Muscle layer of colon (tissue), 2 donors: ENCODE measurements around the gene TMOD2.
A peak's percentile ranks its signal among the peaks of the same experiment; 100 is the strongest.

Experiments used
- H3K27ac ChIP-seq: one replicate; pipeline ENCODE4 v1.7.0; 2013; ENCODE audit warnings: low read depth, mild to moderate bottlenecking, low read length, moderate library complexity
- H3K27me3 ChIP-seq, 2 donors: one replicate each; pipeline ENCODE4 v1.7.0; 2013; ENCODE audit warnings: low read length in 2 of 2, mild to moderate bottlenecking in 2 of 2; ENCODE audit not compliant: insufficient read depth in 2 of 2, control insufficient read depth in 1 of 2
- H3K36me3 ChIP-seq: one replicate; pipeline ENCODE4 v1.7.0; 2013; ENCODE audit warnings: mild to moderate bottlenecking, low read length; ENCODE audit not compliant: insufficient read depth
- H3K4me1 ChIP-seq: one replicate; pipeline ENCODE4 v1.7.0; 2013; ENCODE audit warnings: mild to moderate bottlenecking, low read length; ENCODE audit not compliant: insufficient read depth
- H3K4me3 ChIP-seq, 2 donors: one replicate each; pipeline ENCODE4 v1.7.0; 2013; ENCODE audit warnings: low read length in 2 of 2, low read depth in 1 of 2, mild to moderate bottlenecking in 1 of 2, moderate library complexity in 1 of 2
- H3K9ac ChIP-seq: one replicate; pipeline ENCODE4 v1.7.0; 2013; ENCODE audit warnings: low read length
- H3K9me3 ChIP-seq: one replicate; pipeline ENCODE4 v1.7.0; 2013; ENCODE audit warnings: mild to moderate bottlenecking, low read length
- donor health status: abdominal sarcoma.
- donor health status: Adenocarcinoma of cecum.

Gene TMOD2

DNA sequence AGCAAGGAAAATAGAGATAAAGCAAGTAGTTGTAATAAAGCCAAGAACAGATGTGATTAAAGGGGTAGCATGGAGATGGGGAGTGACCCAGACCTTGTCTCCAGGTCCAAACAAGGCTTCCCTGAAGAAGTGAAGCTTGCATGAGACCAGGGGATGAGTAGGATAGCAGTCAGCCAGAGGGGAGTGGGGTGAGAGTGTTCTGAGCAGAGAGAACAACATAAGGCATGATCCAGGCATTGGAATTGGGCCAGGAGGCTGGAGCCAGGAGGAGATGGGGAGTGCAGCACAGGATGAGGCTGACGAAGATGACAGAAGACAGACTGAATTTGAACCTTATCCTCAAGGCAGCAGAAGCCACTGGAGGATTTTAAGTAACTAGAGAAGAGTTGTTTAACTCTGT is 7.2 kb downstream of the TMOD2 start:
- Histone ChIP-seq H3K9ac (no peak overlapping the region), H3K27ac (no peak overlapping the region)

DNA sequence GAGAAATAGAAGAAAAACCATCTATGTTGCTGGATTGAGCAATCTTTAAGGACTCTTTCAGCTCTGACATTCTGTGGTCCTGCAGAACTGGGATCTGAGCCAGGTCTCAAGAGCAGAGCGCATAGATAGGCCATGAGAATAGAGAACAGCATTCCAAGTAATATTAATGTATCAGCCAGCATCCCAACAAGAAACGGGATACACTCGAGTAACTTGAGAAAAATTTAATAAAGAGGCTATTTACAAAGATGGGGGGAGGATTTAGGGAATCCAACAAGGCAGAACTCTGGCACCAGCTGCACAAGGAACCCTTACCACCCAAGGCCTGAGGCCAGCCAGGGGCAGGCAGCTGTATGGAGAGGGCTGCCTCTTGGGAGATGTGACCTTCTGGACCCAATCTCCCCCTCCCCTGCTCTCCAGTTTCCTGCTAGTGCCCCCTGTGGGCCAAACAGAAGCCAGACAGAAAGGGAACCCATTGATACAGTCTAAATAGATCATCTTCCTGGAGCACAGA is 8.2 kb downstream of the TMOD2 start:
- Histone ChIP-seq H3K27ac (no peak overlapping the region), H3K9ac (no peak overlapping the region), H3K27me3 (no peaks in the 10 kb centered on the region), H3K36me3 (no peaks in the 10 kb centered on the region), H3K9me3 (no peaks in the 10 kb centered on the region), H3K4me1 (peaks cover 12% of the 10 kb centered on the region), H3K4me3 (no peak overlapping the region)

More for the DNA sequence above, 7.2 kb downstream of the TMOD2 start:
- Histone ChIP-seq H3K27me3 (no peaks in the 10 kb centered on the region), H3K4me1 (peaks cover 12% of the 10 kb centered on the region), H3K4me3 (peak overlapping the region in 1 of 2 donors; percentile 13), H3K36me3 (no peaks in the 10 kb centered on the region), H3K9me3 (no peaks in the 10 kb centered on the region)

DNA sequence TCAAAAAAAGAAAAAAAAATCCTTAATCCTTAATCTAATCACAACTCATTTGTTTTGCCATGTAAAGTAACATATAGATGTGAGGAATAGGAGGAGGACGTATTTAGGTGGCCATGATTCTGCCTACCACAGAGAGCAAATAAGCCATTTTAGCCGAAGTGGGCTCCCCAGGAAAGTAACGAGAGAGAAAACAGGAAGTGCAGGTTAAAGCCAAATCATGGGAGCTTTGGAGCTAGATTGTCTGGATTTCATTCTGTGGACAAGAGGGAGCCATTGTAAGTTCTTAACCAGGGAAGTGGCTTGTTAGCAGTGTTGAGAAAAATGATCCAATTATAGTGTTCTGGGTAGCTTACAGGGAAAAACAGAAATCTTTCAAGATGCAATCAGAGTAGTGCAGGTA is 9.4 kb downstream of the TMOD2 start:
- Histone ChIP-seq H3K36me3 (no peaks in the 10 kb centered on the region), H3K9ac (no peak overlapping the region), H3K4me1 (peaks cover 12% of the 10 kb centered on the region), H3K27me3 (no peaks in the 10 kb centered on the region), H3K9me3 (no peaks in the 10 kb centered on the region), H3K27ac (no peak overlapping the region), H3K4me3 (no peak overlapping the region)

DNA sequence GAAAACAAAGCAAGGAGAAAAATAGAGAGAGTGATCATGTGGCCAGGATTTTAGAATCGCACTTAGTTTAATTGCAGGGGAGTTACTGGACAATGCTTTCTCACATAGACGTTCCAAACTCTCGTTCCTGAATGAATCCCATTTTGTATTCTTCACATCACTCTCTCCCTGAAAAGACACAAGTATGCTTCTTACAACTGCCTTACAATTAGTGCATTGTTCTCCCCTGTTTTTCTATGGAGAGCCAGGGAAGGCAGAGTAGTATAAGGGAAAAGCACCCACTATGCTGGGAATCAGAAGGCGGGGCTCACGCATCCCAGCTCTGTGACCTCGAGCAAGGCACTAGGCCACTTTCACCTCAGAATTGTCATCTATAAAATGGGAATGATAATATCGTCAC is 14.4 kb downstream of the TMOD2 start:
- no peak overlapping the region for H3K27ac ChIP-seq
- no peak overlapping the region for H3K4me3 ChIP-seq
- peaks cover 23% of the 10 kb centered on the region for H3K36me3 ChIP-seq
- no peak overlapping the region for H3K9ac ChIP-seq
- H3K9me3 ChIP-seq = no peaks in the 10 kb centered on the region
- no peaks in the 10 kb centered on the region for H3K4me1 ChIP-seq
- H3K27me3 ChIP-seq = no peaks in the 10 kb centered on the region

DNA sequence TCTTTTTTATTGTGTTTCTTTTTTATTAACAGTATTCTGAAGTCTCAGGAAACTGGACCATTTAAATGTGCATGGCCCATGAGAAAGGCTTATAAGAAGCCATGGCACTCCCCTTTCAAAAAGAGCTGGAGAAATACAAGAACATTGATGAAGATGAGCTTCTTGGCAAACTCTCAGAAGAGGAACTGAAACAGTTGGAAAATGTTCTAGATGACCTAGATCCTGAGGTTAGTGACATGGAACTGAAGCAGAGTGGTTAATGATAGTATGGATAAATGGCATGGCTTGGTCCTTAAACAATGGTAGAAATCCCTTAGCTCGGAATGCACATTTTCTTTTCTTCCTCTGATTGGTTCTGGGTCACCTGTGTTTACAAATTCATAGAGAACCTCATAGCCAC is 14.9 kb downstream of the TMOD2 start:
- no peaks in the 10 kb centered on the region for H3K4me1 ChIP-seq
- H3K27ac ChIP-seq = no peak overlapping the region
- H3K9ac ChIP-seq = no peak overlapping the region
- H3K27me3 ChIP-seq = no peaks in the 10 kb centered on the region
- peaks cover 26% of the 10 kb centered on the region for H3K36me3 ChIP-seq
- no peaks in the 10 kb centered on the region for H3K9me3 ChIP-seq
- H3K4me3 ChIP-seq = no peak overlapping the region

DNA sequence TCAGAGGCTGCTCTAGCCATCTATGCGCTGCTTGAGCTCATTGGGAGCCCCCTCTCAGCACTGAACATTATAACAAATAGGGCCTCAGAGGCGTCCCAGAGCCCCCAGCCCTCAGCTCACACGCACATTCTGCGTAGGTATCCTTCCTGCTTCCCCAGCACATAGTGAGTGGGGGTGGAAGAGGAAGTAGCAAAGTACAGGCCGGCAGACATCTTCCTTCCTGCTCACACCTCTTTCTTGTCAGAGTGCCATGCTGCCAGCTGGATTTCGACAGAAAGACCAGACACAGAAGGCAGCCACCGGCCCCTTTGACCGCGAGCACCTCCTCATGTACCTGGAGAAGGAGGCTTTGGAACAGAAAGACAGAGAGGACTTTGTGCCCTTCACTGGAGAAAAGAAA is 16.6 kb downstream of the TMOD2 start:
- no peaks in the 10 kb centered on the region for H3K4me1 ChIP-seq
- no peak overlapping the region for H3K9ac ChIP-seq
- H3K27me3 ChIP-seq = no peaks in the 10 kb centered on the region
- no peak overlapping the region for H3K27ac ChIP-seq
- H3K36me3 ChIP-seq = peaks cover 33% of the 10 kb centered on the region
- H3K9me3 ChIP-seq = no peaks in the 10 kb centered on the region
- H3K4me3 ChIP-seq = no peak overlapping the region

DNA sequence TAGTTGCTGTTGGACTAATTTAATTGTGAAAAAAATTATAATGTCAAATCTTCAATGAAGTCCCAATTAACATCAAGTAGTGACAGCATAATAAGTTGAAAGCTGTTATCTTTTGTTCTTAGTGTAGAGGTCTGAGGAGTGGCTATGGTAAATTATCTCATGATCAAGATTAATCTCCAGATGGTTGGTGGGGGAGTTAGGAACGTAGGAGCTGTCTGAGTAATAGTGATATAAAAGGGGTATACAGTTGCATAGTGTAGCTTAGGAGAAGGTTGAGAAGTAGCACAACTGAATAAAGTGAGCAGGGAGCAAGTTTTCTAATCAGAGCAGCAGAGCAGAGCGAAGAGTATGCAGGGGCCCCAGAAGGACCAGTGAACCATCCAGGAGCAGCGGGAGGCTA is 19.5 kb downstream of the TMOD2 start:
- H3K27me3 ChIP-seq = no peaks in the 10 kb centered on the region
- H3K27ac ChIP-seq = no peak overlapping the region
- peaks cover 48% of the 10 kb centered on the region for H3K36me3 ChIP-seq
- H3K4me1 ChIP-seq = no peaks in the 10 kb centered on the region
- H3K4me3 ChIP-seq = no peak overlapping the region
- H3K9me3 ChIP-seq = no peaks in the 10 kb centered on the region
- no peak overlapping the region for H3K9ac ChIP-seq

DNA sequence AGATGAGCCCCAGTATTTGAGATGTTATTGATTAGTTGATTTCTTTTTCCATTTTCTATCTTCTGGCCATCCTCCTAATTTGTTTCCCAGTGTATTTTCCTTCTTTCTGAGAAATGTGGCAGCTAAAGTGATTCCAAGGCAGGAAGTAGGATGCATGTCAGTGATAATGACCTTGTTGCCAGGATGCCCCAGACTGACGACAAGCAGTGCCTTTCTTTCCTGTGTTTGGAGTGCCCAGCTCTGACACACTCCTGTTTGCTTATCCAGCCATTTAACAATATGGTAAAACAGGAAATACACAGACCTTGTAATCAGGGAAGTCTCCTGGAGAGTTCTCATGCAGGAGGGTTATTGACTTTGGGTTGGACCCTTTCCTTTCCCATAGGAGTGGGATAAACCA is 20.4 kb downstream of the TMOD2 start:
- H3K36me3 ChIP-seq = peaks cover 49% of the 10 kb centered on the region
- H3K9ac ChIP-seq = no peak overlapping the region
- no peak overlapping the region for H3K27ac ChIP-seq
- H3K4me3 ChIP-seq = no peak overlapping the region
- peaks cover 6% of the 10 kb centered on the region for H3K4me1 ChIP-seq
- no peaks in the 10 kb centered on the region for H3K9me3 ChIP-seq
- no peaks in the 10 kb centered on the region for H3K27me3 ChIP-seq

DNA sequence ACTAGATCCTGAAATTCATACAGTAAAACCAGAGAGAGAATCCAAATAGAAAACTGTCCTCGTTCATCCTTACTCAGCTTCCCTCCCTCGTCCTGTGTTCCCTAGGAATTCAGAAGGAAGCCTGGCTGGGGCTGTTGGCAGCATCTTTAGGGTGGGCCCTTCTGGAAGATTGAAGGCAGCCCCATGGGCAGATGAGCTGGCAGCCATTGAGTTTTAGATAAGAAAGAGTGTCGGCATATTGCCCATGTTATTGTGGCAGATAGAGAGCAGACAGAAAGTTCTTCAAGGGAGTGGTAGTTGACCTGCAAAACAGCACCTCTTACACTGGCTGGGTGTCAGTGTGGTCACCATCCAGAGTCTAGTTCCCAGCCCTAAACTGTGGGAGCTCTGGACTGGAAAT is 23.5 kb downstream of the TMOD2 start:
- Histone ChIP-seq H3K4me1 (peaks cover 7% of the 10 kb centered on the region), H3K27ac (no peak overlapping the region), H3K4me3 (no peak overlapping the region), H3K27me3 (no peaks in the 10 kb centered on the region), H3K9me3 (no peaks in the 10 kb centered on the region), H3K9ac (no peak overlapping the region), H3K36me3 (peaks cover 43% of the 10 kb centered on the region)

DNA sequence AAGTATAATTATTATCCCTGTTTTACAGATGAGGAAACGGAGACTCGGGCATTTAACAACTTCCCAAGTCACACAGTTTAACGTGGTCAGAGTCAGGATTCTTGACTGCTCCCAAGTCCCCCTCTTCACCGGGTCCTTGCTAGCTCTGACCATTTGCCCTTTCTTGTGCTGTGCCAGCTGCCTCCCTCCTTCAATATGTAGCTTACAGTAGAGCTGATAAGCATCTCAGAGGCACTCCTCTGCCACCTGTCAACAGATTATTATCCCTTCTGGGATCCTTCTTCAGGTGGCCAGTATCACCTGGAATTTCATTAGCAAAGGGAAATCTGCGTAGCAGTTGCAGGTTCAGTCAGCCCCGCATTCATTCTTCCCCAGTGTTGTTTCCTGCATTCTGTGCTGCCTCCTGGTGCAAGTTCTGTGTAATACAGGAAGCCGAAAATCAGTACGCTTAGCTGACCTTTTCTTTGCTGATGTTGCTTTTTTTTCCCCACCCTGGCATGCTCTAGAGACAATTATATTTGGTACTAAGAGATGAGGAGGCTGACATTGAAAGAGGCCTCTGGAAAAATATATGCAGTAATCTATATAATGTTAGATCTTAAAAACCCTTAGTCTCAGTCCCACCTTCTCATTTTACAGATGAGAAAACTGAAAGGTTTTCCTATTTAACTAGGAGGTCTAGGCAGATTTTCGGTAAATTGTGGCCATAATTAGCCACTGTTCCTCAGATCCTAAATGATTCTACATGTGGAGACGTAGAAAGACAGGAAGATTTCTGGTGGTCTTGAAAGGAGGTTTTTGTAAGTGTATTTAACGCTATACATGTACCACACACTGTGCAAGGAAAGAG is 24.8 kb downstream of the TMOD2 start:
- peaks cover 7% of the 10 kb centered on the region for H3K4me1 ChIP-seq
- no peak overlapping the region for H3K4me3 ChIP-seq
- no peak overlapping the region for H3K27ac ChIP-seq
- no peaks in the 10 kb centered on the region for H3K27me3 ChIP-seq
- no peak overlapping the region for H3K9ac ChIP-seq
- no peaks in the 10 kb centered on the region for H3K9me3 ChIP-seq
- peaks cover 40% of the 10 kb centered on the region for H3K36me3 ChIP-seq

DNA sequence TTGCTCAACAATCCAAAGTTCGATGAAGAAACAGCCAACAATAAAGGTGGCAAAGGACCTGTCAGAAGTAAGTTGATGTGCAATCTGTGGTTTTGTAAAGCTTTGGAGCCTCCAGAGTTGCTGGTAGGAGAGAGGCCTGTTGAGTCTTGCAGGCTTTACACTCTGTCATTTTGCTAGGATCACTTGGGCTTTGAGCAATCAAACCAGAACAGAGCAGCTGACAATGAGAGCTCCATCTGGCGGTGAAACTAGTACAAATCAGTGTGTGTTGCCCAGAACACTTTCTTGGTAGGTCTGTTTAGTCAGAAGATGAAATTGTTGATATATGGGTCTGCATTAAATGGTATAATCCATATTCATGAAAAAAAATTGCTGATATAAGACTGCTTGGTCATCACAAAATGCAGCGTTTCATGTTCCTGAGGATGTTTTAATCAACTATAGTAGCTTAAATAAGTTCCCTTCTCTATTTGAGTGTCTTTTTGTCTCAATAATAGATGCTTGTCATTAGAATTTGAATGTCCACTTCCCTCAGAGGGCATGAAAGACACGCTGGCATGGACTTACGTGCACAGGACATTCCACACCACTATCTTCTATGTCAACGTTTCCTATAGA is 25.7 kb downstream of the TMOD2 start:
- peaks cover 7% of the 10 kb centered on the region for H3K4me1 ChIP-seq
- no peak overlapping the region for H3K9ac ChIP-seq
- H3K4me3 ChIP-seq = no peak overlapping the region
- H3K27me3 ChIP-seq = no peaks in the 10 kb centered on the region
- no peaks in the 10 kb centered on the region for H3K9me3 ChIP-seq
- peaks cover 45% of the 10 kb centered on the region for H3K36me3 ChIP-seq
- no peak overlapping the region for H3K27ac ChIP-seq
